IMR-90 (cell line): ENCODE measurements around the gene MICALL2. TPM values are rescaled to one million over a fixed set of nuclear protein-coding genes. Genes with fewer than 3 reads are reported as not detected.

ENCODE experiments used
- ATAC-seq: fragments of 200-7000 bp; cut with Tn5 transposase; 2 replicates; pipeline ENCODE4 v1.9.1; 2020; ENCODE audit warnings: low read depth, mild to moderate bottlenecking, moderate library complexity
- BruUV-seq: library from RNA; stranded (reverse); fragments of 400-500 nt; replicated peaks from 2 replicates; lab custom pipeline; 2021; lab: Mats Ljungman, UMichigan
- CTCF ChIA-PET: fragments of 300-600 bp; formaldehyde crosslinking; extraction: SDS; loops from one replicate; lab custom pipeline; 2021; ENCODE audit warnings: antibody characterized with exemption; lab: Yijun Ruan, JAX
- POLR2A ChIA-PET: fragments of 300-600 bp; sonication (Branson Sonifier 250); formaldehyde crosslinking; loops from one replicate; lab custom pipeline; 2022; ENCODE audit warnings: antibody characterized with exemption; ENCODE audit not compliant: unreplicated experiment; lab: Charles Lee
- DNase-seq: peaks from one replicate; pipeline ENCODE4 v3.0.0; 2013
- H2AFZ ChIP-seq: replicated peaks from 2 replicates; pipeline ENCODE3; 2013; ENCODE audit warnings: low read length, mild to moderate bottlenecking; ENCODE audit not compliant: poor library complexity
- H2AK5ac ChIP-seq: 2 replicates; pipeline ENCODE4 v1.6.1; 2013; ENCODE audit warnings: low read depth, low read length, inconsistent platforms
- H2AK9ac ChIP-seq: replicated peaks from 2 replicates; pipeline ENCODE3; 2013; ENCODE audit warnings: mild to moderate bottlenecking, low read depth, low read length, moderate library complexity; ENCODE audit not compliant: poor library complexity
- H2BK120ac ChIP-seq: 2 replicates; pipeline ENCODE4 v1.6.1; 2013; ENCODE audit warnings: low read depth, low read length, inconsistent platforms
- H2BK15ac ChIP-seq: 3 replicates; pipeline ENCODE4 v1.6.1; 2013; ENCODE audit warnings: low read depth, low read length, inconsistent platforms
- H2BK20ac ChIP-seq: 2 replicates; pipeline ENCODE4 v1.6.1; 2013; ENCODE audit warnings: low read depth, mild to moderate bottlenecking, inconsistent platforms, low read length, moderate library complexity
- H2BK5ac ChIP-seq: 2 replicates; pipeline ENCODE4 v1.6.1; 2013; ENCODE audit warnings: mild to moderate bottlenecking, low read depth, low read length, inconsistent platforms; ENCODE audit not compliant: poor library complexity, severe bottlenecking
- H3K14ac ChIP-seq: replicated peaks from 2 replicates; pipeline ENCODE4 v1.6.1; 2013; ENCODE audit warnings: low read depth, low read length, inconsistent platforms
- H3K18ac ChIP-seq: 2 replicates; pipeline ENCODE4 v1.6.1; 2013; ENCODE audit warnings: low read depth, low read length, control low read depth
- H3K23ac ChIP-seq: 2 replicates; pipeline ENCODE4 v1.6.1; 2013; ENCODE audit warnings: low read depth, low read length, inconsistent platforms
- H3K27ac ChIP-seq: 2 replicates; pipeline ENCODE4 v1.5.1; 2013; ENCODE audit warnings: mild to moderate bottlenecking, control low read depth, low read length; ENCODE audit not compliant: insufficient read depth
- H3K27me3 ChIP-seq: 2 replicates; pipeline ENCODE4 v1.6.1; 2013; ENCODE audit warnings: low read length; ENCODE audit not compliant: control insufficient read depth, insufficient read depth
- H3K36me3 ChIP-seq: 2 replicates; pipeline ENCODE4 v1.6.1; 2013; ENCODE audit warnings: low read length, mixed read lengths; ENCODE audit not compliant: control insufficient read depth, insufficient read depth
- H3K4ac ChIP-seq: 2 replicates; pipeline ENCODE4 v1.6.1; 2013; ENCODE audit warnings: low read depth, low read length, inconsistent platforms
- H3K4me1 ChIP-seq: 2 replicates; pipeline ENCODE4 v1.6.1; 2013; ENCODE audit warnings: low read length, mixed read lengths; ENCODE audit not compliant: control insufficient read depth, insufficient read depth
- H3K4me2 ChIP-seq: 2 replicates; pipeline ENCODE4 v1.6.1; 2013; ENCODE audit warnings: low read depth, mild to moderate bottlenecking, control low read depth, low read length, moderate library complexity
- H3K4me3 ChIP-seq: 2 replicates; pipeline ENCODE4 v1.5.1; 2013; ENCODE audit warnings: low read depth, mild to moderate bottlenecking, control low read depth, low read length, moderate library complexity; ENCODE audit not compliant: insufficient read depth
- H3K56ac ChIP-seq: 2 replicates; pipeline ENCODE4 v1.6.1; 2013; ENCODE audit warnings: low read length, inconsistent platforms; ENCODE audit not compliant: insufficient read depth; ENCODE audit errors: extremely low read depth
- H3K79me1 ChIP-seq, 2 experiments: 2 replicates each; pipeline ENCODE4 v1.6.1; 2013; ENCODE audit warnings: low read length in 2 of 2, inconsistent platforms in 1 of 2, low read depth in 1 of 2
- H3K9ac ChIP-seq: 2 replicates; pipeline ENCODE4 v1.6.1; 2013; ENCODE audit warnings: low read depth, low read length, control low read depth
- H3K9me1 ChIP-seq: 2 replicates; pipeline ENCODE4 v1.6.1; 2013; ENCODE audit warnings: low read length, inconsistent platforms; ENCODE audit not compliant: insufficient read depth
- H3K9me3 ChIP-seq: 2 replicates; pipeline ENCODE4 v1.6.1; 2013; ENCODE audit warnings: low read length; ENCODE audit not compliant: control insufficient read depth, insufficient read depth
- H4K20me1 ChIP-seq: 2 replicates; pipeline ENCODE4 v1.6.1; 2013; ENCODE audit warnings: low read length, inconsistent platforms; ENCODE audit not compliant: insufficient read depth
- H4K5ac ChIP-seq: 2 replicates; pipeline ENCODE4 v1.6.1; 2013; ENCODE audit warnings: mild to moderate bottlenecking, low read depth, low read length, control low read depth
- H4K8ac ChIP-seq, 2 experiments: 2 replicates each; pipeline ENCODE4 v1.6.1; 2013; ENCODE audit warnings: low read depth in 2 of 2, low read length in 2 of 2, control low read depth in 1 of 2, inconsistent platforms in 1 of 2
- H4K91ac ChIP-seq: 2 replicates; pipeline ENCODE4 v1.6.1; 2013; ENCODE audit warnings: low read depth, low read length, inconsistent platforms; ENCODE audit not compliant: insufficient read depth
- BHLHE40 ChIP-seq: fragments of 150-350 bp; IDR thresholded peaks from 2 replicates; pipeline ENCODE4 v1.6.1; 2016; ENCODE audit warnings: mild to moderate bottlenecking, low read depth, low read length
- CEBPB ChIP-seq: IDR thresholded peaks from 2 replicates; pipeline ENCODE4 v1.6.1; 2012; ENCODE audit warnings: low read depth, low read length, improper control_type of control experiment
- CHD1 ChIP-seq: IDR thresholded peaks from 2 replicates; pipeline ENCODE4 v1.6.1; 2012; ENCODE audit warnings: low read depth, low read length, improper control_type of control experiment
- ELK1 ChIP-seq: fragments of 150-350 bp; IDR thresholded peaks from 2 replicates; pipeline ENCODE4 v1.6.1; 2016; ENCODE audit warnings: low read depth, mild to moderate bottlenecking, low read length, moderate library complexity, borderline replicate concordance
- FOS ChIP-seq: fragments of 150-350 bp; IDR thresholded peaks from 2 replicates; pipeline ENCODE4 v1.6.1; 2016; ENCODE audit warnings: low read depth, low read length
- MAFK ChIP-seq: IDR thresholded peaks from 2 replicates; pipeline ENCODE4 v1.6.1; 2012; ENCODE audit warnings: low read depth, low read length, improper control_type of control experiment
- MAZ ChIP-seq: IDR thresholded peaks from 2 replicates; pipeline ENCODE4 v1.6.1; 2012; ENCODE audit warnings: low read depth, mild to moderate bottlenecking, low read length, improper control_type of control experiment, moderate library complexity, borderline replicate concordance
- MXI1 ChIP-seq: IDR thresholded peaks from 2 replicates; pipeline ENCODE4 v1.6.1; 2012; ENCODE audit warnings: low read depth, mild to moderate bottlenecking, low read length, moderate library complexity, borderline replicate concordance
- NFE2L2 ChIP-seq: fragments of 150-350 bp; IDR thresholded peaks from 2 replicates; pipeline ENCODE4 v1.6.1; 2016; ENCODE audit warnings: low read depth, mild to moderate bottlenecking, low read length
- POLR2A ChIP-seq: IDR thresholded peaks from 2 replicates; pipeline ENCODE4 v1.6.1; 2012; ENCODE audit warnings: mild to moderate bottlenecking, low read depth, low read length
- RAD21 ChIP-seq: IDR thresholded peaks from 2 replicates; pipeline ENCODE4 v1.6.1; 2012; ENCODE audit warnings: low read length, improper control_type of control experiment
- RCOR1 ChIP-seq: IDR thresholded peaks from 2 replicates; pipeline ENCODE4 v1.6.1; 2012; ENCODE audit warnings: mild to moderate bottlenecking, low read length, improper control_type of control experiment; ENCODE audit not compliant: insufficient replicate concordance
- RFX5 ChIP-seq: IDR thresholded peaks from 2 replicates; pipeline ENCODE4 v1.8.0; 2012; ENCODE audit warnings: low read depth, mild to moderate bottlenecking, low read length, moderate library complexity
- SMC3 ChIP-seq: fragments of 150-350 bp; IDR thresholded peaks from 2 replicates; pipeline ENCODE4 v1.6.1; 2016; ENCODE audit warnings: low read depth, mild to moderate bottlenecking, antibody characterized with exemption, low read length, moderate library complexity
- USF2 ChIP-seq: fragments of 150-350 bp; IDR thresholded peaks from 2 replicates; pipeline ENCODE4 v1.6.1; 2017; ENCODE audit warnings: mild to moderate bottlenecking, antibody characterized with exemption, low read length, low read depth
- WGBS, 2 experiments: methylation state at CpG; one replicate each; pipeline versions ENCODE4 v1.1.5 to v1.1.7; 2013; ENCODE audit warnings: missing lambda C conversion rate in 2 of 2; ENCODE audit not compliant: insufficient read length in 1 of 2; ENCODE audit errors: extremely low coverage in 2 of 2; 5-methylcytosine and 5-hydroxymethylcytosine counted together
- dilution Hi-C: fragments of 300-500 bp; cut with HindIII; formaldehyde crosslinking; loops from one replicate; pipeline ENCODE4 v1.14.3; 2018; ENCODE audit warnings: low sequenced_read_pairs; ENCODE audit not compliant: unreplicated experiment
- in situ Hi-C: fragments of 300-500 bp; cut with MboI; formaldehyde crosslinking; loops from 3 replicates; pipeline ENCODE4 v1.14.3; 2019; ENCODE audit warnings: low sequenced_read_pairs, inconsistent platforms, mixed read lengths
- intact Hi-C: fragments of 100-400 bp; cut with micrococcal nuclease; formaldehyde crosslinking; loops from 2 replicates; pipeline ENCODE4 v1.10.0; 2022
- polyA plus RNA-seq, 3 experiments: library from polyadenylated mRNA; depleted of rRNA; stranded (reverse); fragments of >200 nt; gene quantifications; 2 replicates each; pipeline ENCODE4 v1.2.3, GENCODE V29; 2012; ENCODE audit warnings: low replicate concordance in 1 of 3
- total RNA-seq: library from RNA; depleted of rRNA; stranded (reverse); fragments of >200 nt; gene quantifications from 2 replicates; pipeline ENCODE4 v1.2.3, GENCODE V29; 2012
- TF ChIP-seq, protein P1 (sequence below): conservative IDR thresholded peaks from 2 replicates; pipeline ENCODE4 v1.5.1; 2012; ENCODE audit warnings: mild to moderate bottlenecking, low read depth, low read length, improper control_type of control experiment

Gene MICALL2
- total and polyA plus RNA-seq, 2 of the 4 experiments (the other 2 are of a cell fraction), result 6.6 to 34.1 TPM

GRCh38 chr7:1396195-1396594 is 63.1 kb downstream of the MICALL2 start:
- Histone ChIP-seq H3K14ac (no peak overlapping the region), H4K91ac (no peak overlapping the region), H3K9me1 (no peaks in the 10 kb centered on the region), H2BK120ac (no peak overlapping the region), H4K8ac (no peak overlapping the region), H3K56ac (no peak overlapping the region), H2BK20ac (no peak overlapping the region), H3K27me3 (peaks cover 52% of the 10 kb centered on the region), H3K9ac (no peak overlapping the region), H3K4me2 (no peak overlapping the region), H4K20me1 (no peaks in the 10 kb centered on the region), H2AK5ac (no peak overlapping the region), H3K4me3 (no peak overlapping the region), H3K4ac (no peak overlapping the region), H4K5ac (no peak overlapping the region), H3K23ac (no peak overlapping the region), H3K9me3 (peaks cover 22% of the 10 kb centered on the region), H2BK15ac (no peak overlapping the region), H2AFZ (no peak overlapping the region), H2AK9ac (no peak overlapping the region), H3K79me1 (no peaks in the 10 kb centered on the region), H2BK5ac (no peak overlapping the region), H3K27ac (no peak overlapping the region), H3K36me3 (no peaks in the 10 kb centered on the region), H3K18ac (no peak overlapping the region), H3K4me1 (no peaks in the 10 kb centered on the region)
- ChIA-PET POLR2A (no interaction called here), CTCF (interaction anchor here (0.6 kb wide), 1 partner anchor 165 kb away, joined by 3 read pairs; no protein-coding TSS in a partner anchor)
- no TSS peak for BruUV-seq
- no peak for TF ChIP-seq MAFK
- no peak for TF ChIP-seq RAD21
- no peak for TF ChIP-seq BHLHE40
- TF ChIP-seq, protein P1, sequence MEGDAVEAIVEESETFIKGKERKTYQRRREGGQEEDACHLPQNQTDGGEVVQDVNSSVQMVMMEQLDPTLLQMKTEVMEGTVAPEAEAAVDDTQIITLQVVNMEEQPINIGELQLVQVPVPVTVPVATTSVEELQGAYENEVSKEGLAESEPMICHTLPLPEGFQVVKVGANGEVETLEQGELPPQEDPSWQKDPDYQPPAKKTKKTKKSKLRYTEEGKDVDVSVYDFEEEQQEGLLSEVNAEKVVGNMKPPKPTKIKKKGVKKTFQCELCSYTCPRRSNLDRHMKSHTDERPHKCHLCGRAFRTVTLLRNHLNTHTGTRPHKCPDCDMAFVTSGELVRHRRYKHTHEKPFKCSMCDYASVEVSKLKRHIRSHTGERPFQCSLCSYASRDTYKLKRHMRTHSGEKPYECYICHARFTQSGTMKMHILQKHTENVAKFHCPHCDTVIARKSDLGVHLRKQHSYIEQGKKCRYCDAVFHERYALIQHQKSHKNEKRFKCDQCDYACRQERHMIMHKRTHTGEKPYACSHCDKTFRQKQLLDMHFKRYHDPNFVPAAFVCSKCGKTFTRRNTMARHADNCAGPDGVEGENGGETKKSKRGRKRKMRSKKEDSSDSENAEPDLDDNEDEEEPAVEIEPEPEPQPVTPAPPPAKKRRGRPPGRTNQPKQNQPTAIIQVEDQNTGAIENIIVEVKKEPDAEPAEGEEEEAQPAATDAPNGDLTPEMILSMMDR, result no peak
- TF ChIP-seq RCOR1, result no peak
- TF ChIP-seq NFE2L2, result no peak
- no peak for TF ChIP-seq CEBPB
- no peak for TF ChIP-seq MXI1
- TF ChIP-seq ELK1, result no peak
- no peak for TF ChIP-seq MAZ
- no peak for TF ChIP-seq SMC3
- TF ChIP-seq POLR2A, result no peak
- TF ChIP-seq CHD1, result no peak
- no peak for TF ChIP-seq RFX5
- TF ChIP-seq USF2, result no peak
- no peak for TF ChIP-seq FOS
- ATAC-seq (no peak), DNase-seq (no peak)
- 67% methylated on average over 2 of the region's 7 CpGs; no CpG with 5 or more reads in 1 of the 2 experiments for WGBS, 2 experiments
- dilution Hi-C loops, result no loop called here
- in situ Hi-C loops, result no loop called here
- intact Hi-C loops, result no loop called here
